Urothelium cell line (cell line): Measurements from ENCODE around the gene CDH7.
A peak's percentile ranks its signal among the peaks of the same experiment; 100 is the strongest.

Experiments
- DNase-seq: peaks from one replicate; pipeline ENCODE4 v3.0.0; 2011; ENCODE audit warnings: low spot score, mixed read lengths
- FAIRE-seq: peaks from 2 replicates; lab custom pipeline; 2011; peaks lifted over from hg19 to GRCh38; lab: Jason Lieb, UNC

The CDH7 gene

DNA sequence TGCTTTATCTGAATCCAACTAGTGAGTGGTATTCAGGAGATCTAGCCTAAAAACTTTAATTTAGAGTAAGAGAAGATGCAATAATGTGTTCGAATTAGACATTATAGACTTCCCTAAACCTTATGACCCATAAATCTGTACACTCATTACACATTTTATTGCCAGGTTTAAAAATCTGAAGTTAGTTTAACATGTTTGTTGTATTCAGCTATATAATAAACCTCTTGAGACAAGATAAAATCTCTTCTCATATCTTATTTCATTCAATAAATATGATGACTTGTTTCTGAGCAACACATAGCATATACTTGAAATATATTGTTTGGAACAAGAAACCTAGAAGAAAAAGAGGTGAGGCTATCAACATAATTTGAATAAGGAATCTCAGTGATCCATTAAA is 150.7 kb downstream of the CDH7 start:
- FAIRE-seq (no peak), DNase-seq (no peak)

DNA sequence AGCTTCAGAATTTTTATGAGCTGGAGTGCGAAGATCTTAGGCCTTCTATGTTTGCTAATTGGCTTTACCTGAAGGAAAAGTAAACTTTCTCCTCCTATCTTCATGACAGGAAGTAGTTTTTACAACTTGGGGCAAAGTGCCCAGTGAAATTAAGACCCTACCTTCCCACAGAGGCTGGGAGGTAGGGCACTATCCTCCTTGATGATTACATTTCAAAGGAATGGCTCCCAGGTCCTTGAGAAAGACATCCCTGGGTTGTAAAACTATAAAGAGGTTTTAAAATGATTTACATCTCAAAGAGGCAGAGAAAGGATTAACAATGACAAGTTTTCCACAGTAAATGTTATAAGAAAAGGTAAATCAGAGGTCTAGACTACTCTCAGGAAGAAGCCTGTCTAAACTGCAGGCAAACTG is 155.8 kb downstream of the CDH7 start:
- DNase-seq = no peak

DNA sequence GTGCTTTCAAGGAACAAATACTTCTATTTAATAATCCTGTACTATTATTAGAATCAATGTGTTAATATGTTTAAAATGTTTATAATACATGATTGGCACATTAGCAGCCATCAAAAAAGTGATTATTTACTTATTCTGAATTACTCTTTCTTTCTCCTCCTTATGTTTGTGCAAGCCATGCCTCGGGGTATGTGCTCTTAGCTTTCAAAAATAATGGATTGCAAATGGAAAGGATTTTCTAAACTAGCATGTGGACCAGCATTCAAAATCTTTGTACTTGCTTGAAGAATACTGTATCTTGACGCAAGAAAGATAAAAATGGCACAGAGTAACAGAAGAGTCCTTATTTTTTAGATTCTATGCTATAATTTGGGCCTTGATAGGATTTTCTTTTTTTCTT is 156.5 kb downstream of the CDH7 start:
- DNase-seq (no peak), FAIRE-seq (no peak)

More for the DNA sequence above, 155.8 kb downstream of the CDH7 start:
- no peak for FAIRE-seq

DNA sequence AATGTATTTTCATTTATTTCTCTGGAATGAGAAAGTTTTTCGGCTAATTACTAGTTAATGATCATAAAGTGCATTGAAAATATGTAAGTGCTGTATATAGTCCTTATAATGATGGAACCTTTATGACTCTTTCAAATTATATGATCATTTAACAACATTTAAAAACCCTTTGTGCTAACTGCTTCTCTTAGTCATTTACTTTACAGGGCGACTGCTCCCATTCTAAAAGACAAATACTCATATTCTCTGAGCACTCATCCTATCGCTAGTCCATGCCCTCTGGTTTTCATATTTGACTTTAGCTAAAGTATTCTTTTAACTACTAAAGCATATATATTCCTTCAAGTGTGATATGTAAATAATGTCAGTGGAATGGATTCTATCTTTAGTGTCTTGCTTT is 168.2 kb downstream of the CDH7 start:
- no peak for DNase-seq

DNA sequence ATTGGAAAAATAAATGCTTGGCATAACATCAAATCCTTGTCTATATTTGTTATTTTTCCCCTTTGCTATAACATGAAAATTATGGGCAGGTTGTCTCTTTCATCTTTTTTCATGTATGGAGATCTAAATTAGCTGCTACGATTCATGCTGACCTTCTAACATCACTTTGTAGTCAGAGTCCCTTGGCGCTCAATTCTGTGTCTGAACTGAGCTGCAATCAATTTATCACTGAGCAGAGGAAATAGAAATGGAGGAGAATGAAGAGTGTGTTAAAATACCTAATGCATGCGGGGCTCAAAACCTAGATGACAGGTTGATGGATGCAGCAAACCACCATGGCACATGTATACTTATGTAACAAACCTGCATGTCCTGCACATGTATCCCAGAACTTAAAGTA is 168.9 kb downstream of the CDH7 start:
- DNase-seq = no peak
- no peak for FAIRE-seq

More for the DNA sequence above, 168.2 kb downstream of the CDH7 start:
- no peak for FAIRE-seq

DNA sequence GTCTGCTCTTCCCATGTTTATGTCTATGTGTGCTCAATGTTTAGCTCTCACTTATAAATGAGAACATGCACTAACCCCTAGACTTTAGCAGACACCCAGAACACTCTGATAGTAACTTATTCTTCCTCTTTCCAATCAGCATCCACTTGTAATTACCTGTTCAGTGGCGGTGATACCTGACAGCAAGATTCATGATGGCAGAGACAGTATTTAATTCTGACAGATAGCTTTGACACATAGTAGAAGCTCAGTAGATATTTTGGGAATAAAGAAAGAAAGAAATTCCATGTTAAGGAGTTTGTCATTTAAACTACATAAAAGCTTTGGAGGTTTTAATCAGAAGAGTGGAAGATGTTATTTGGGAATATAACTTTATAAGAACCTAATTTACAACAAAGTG is 171.3 kb downstream of the CDH7 start:
- no peak for DNase-seq
- no peak for FAIRE-seq

DNA sequence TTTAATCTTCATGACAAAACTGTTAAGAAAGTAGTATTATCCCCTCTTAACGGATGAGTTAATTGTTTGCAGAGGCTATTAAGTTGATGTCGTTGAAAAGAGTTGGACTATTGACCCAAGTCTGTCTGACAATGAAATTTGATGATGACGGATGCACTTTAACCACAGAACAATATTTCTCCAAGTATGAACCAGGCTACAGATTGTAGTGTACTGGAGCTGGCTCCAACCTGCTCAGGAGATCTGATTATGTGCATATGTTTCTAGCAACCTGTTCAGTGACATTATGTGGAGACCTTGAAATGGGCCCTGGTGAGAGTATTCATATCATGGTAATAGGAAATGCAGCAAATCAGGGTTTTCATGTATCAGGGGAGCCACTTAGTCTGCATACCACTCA is 174.1 kb downstream of the CDH7 start:
- DNase-seq (no peak), FAIRE-seq (no peak)

DNA sequence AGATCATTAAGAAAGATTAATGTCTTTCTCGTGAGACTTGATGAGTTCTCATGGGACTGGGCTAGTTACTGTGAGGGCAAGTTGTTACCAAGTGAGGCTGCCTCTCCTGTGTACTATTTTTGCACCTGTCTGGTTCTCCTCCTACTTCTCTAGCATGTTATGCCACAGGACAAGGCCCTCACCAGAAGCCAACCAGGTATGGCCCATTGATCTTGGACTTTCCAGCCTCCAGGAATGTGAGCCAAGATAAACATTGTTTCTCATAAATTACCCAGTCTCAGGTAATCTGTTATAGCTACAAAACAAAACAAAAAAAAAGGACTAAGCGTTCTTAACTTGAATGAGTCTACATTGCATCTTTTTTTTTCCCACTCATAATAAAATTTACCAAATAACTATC is 184.1 kb downstream of the CDH7 start:
- no peak for FAIRE-seq
- DNase-seq = no peak

DNA sequence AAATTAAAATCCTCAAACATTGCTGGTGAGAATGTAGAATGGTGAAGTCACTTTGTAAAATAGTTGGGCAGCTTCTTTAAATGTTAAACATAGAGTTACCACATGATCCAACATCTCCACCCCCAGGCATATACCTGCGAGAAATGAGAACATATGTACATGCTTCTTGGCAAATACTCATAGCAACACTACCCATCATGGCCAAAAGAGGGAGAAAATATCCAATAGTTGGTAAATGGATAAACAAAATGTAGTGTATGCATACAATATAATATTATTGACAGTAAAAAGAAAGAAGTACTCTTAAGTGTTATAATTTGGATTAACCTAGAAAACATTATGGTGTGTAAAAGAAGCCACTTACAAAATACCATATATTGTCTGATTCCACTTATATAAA is 185.9 kb downstream of the CDH7 start:
- DNase-seq (no peak), FAIRE-seq (no peak)

DNA sequence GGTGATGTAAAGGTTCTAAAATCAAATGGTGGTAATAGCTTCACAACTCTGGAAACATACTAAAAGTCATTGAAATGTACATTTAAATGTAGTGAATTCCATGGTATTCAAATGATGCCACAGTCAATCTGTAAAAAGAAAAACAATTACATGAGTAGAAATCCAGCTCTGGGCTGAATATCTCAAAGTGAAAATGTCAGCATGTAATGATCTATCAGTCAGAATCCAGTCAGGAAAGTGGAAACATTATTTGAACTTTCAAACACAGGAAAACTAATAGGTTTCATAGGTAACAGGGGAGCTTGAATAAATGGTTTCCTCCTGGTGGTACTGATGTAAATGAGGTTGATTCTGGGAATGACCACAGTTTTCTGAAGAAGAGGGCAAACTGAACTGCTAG is 186.4 kb downstream of the CDH7 start:
- no peak for DNase-seq
- no peak for FAIRE-seq

DNA sequence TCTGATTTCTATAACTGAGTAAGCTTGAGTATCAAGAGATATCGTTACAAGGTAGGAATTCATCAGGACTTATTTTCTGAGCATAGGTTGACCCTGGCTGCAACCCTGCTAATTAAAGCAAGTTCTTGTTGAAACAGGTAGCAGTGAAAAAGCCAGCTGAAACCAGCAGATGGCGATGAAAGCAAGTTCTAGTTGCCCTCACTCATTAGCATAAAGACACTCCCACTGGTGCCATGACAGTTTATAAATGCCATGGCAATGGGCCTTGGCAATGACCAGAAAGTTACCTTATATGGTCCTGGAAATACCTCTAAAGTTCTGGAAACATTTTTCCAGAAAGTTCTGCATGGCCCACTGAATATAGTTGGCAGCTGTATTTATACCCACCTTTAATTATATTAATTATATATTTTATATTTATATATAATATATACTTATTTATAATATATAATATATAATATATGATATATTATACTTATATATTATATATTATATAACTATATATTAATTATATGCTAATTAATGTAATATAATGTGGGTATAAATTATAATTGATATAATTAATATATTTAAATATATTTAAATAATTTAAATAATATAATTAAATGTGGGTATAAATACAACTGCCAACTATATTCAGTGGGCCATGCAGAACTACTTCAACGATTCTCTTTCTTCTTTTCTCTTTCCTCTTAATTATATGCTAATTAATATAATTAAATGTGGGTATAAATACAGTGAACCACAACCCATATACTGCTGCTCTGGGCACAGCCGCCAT is 188.0 kb downstream of the CDH7 start:
- FAIRE-seq (no peak), DNase-seq (peak; percentile 4)
